Measurements from ENCODE around the gene JOSD1.

JOSD1 gene

GRCh38 chr22:38737302-38738060, 36.7 kb upstream of the JOSD1 start:
- H3K36me3 ChIP-seq (ENCODE audit: insufficient read depth, low read length), result peaks cover 6% of the 10 kb centered on the region; the same call in 1 of the 2 replicates

GRCh38 chr22:38736257-38736570, 35.5 kb upstream of the JOSD1 start:
- Histone ChIP-seq H3K4me1 (ENCODE audit: insufficient read depth, low read length) (no peaks in the 10 kb centered on the region), H3K9ac (ENCODE audit: low read depth, low read length) (no peak overlapping the region), H3K9me3 (ENCODE audit: control insufficient read depth, insufficient read depth, low read length) (no peaks in the 10 kb centered on the region), H3K36me3 (ENCODE audit: insufficient read depth, low read length) (peaks cover 6% of the 10 kb centered on the region; the same call in 1 of the 2 replicates)

More at GRCh38 chr22:38737302-38738060, 36.7 kb upstream of the JOSD1 start:
- Histone ChIP-seq H3K4me1 (ENCODE audit: insufficient read depth, low read length) (no peaks in the 10 kb centered on the region), H3K9me3 (ENCODE audit: control insufficient read depth, insufficient read depth, low read length) (no peaks in the 10 kb centered on the region), H3K9ac (ENCODE audit: low read depth, low read length) (no peak overlapping the region)

GRCh38 chr22:38735465-38736256, 34.9 kb upstream of the JOSD1 start:
- Histone ChIP-seq H3K9me3 (ENCODE audit: control insufficient read depth, insufficient read depth, low read length) (no peaks in the 10 kb centered on the region), H3K4me1 (ENCODE audit: insufficient read depth, low read length) (no peaks in the 10 kb centered on the region), H3K9ac (ENCODE audit: low read depth, low read length) (no peak overlapping the region), H3K36me3 (ENCODE audit: insufficient read depth, low read length) (peaks cover 6% of the 10 kb centered on the region; the same call in 1 of the 2 replicates)

GRCh38 chr22:38735126-38735464, 34.4 kb upstream of the JOSD1 start:
- Histone ChIP-seq H3K9me3 (ENCODE audit: control insufficient read depth, insufficient read depth, low read length) (no peaks in the 10 kb centered on the region), H3K9ac (ENCODE audit: low read depth, low read length) (no peak overlapping the region), H3K36me3 (ENCODE audit: insufficient read depth, low read length) (peaks cover 7% of the 10 kb centered on the region), H3K4me1 (ENCODE audit: insufficient read depth, low read length) (no peaks in the 10 kb centered on the region)

- H3K36me3 ChIP-seq (ENCODE audit: insufficient read depth, low read length), result peaks cover 10% of the 10 kb centered on the region
- H3K9ac ChIP-seq (ENCODE audit: low read depth, low read length), result no peak overlapping the region
Measured at GRCh38 chr22:38734421-38735100, 33.8 kb upstream of the JOSD1 start.

GRCh38 chr22:38733724-38734381, 33.1 kb upstream of the JOSD1 start:
- Histone ChIP-seq H3K9ac (ENCODE audit: low read depth, low read length) (no peak overlapping the region), H3K9me3 (ENCODE audit: control insufficient read depth, insufficient read depth, low read length) (no peaks in the 10 kb centered on the region), H3K36me3 (ENCODE audit: insufficient read depth, low read length) (peaks cover 10% of the 10 kb centered on the region), H3K4me1 (ENCODE audit: insufficient read depth, low read length) (no peaks in the 10 kb centered on the region)

More at GRCh38 chr22:38734421-38735100, 33.8 kb upstream of the JOSD1 start:
- Histone ChIP-seq H3K9me3 (ENCODE audit: control insufficient read depth, insufficient read depth, low read length) (no peaks in the 10 kb centered on the region), H3K4me1 (ENCODE audit: insufficient read depth, low read length) (no peaks in the 10 kb centered on the region)

- no peaks in the 10 kb centered on the region for H3K4me1 ChIP-seq (ENCODE audit: insufficient read depth, low read length)
- no peak overlapping the region for H3K9ac ChIP-seq (ENCODE audit: low read depth, low read length)
- peaks cover 10% of the 10 kb centered on the region for H3K36me3 ChIP-seq (ENCODE audit: insufficient read depth, low read length)
- no peaks in the 10 kb centered on the region for H3K9me3 ChIP-seq (ENCODE audit: control insufficient read depth, insufficient read depth, low read length)
Measured at GRCh38 chr22:38733329-38733723, 32.6 kb upstream of the JOSD1 start.

- H3K4me1 ChIP-seq (ENCODE audit: insufficient read depth, low read length), result no peaks in the 10 kb centered on the region
- peaks cover 15% of the 10 kb centered on the region for H3K36me3 ChIP-seq (ENCODE audit: insufficient read depth, low read length)
- H3K9ac ChIP-seq (ENCODE audit: low read depth, low read length), result no peak overlapping the region
- no peaks in the 10 kb centered on the region for H3K9me3 ChIP-seq (ENCODE audit: control insufficient read depth, insufficient read depth, low read length)
Measured at GRCh38 chr22:38732251-38732815, 31.6 kb upstream of the JOSD1 start.

- Histone ChIP-seq H3K36me3 (ENCODE audit: insufficient read depth, low read length) (peaks cover 13% of the 10 kb centered on the region), H3K9me3 (ENCODE audit: control insufficient read depth, insufficient read depth, low read length) (no peaks in the 10 kb centered on the region), H3K4me1 (ENCODE audit: insufficient read depth, low read length) (no peaks in the 10 kb centered on the region), H3K9ac (ENCODE audit: low read depth, low read length) (no peak overlapping the region)
Measured at GRCh38 chr22:38731703-38732161, 31.0 kb upstream of the JOSD1 start.

GRCh38 chr22:38730411-38730871, 29.7 kb upstream of the JOSD1 start:
- H3K9me3 ChIP-seq (ENCODE audit: control insufficient read depth, insufficient read depth, low read length), result no peaks in the 10 kb centered on the region
- no peak overlapping the region for H3K9ac ChIP-seq (ENCODE audit: low read depth, low read length)
- H3K36me3 ChIP-seq (ENCODE audit: insufficient read depth, low read length), result peaks cover 19% of the 10 kb centered on the region
- H3K4me1 ChIP-seq (ENCODE audit: insufficient read depth, low read length), result no peaks in the 10 kb centered on the region

GRCh38 chr22:38729946-38730345, 29.2 kb upstream of the JOSD1 start:
- peaks cover 23% of the 10 kb centered on the region for H3K36me3 ChIP-seq (ENCODE audit: insufficient read depth, low read length)
- no peaks in the 10 kb centered on the region for H3K9me3 ChIP-seq (ENCODE audit: control insufficient read depth, insufficient read depth, low read length)
- H3K4me1 ChIP-seq (ENCODE audit: insufficient read depth, low read length), result no peaks in the 10 kb centered on the region
- H3K9ac ChIP-seq (ENCODE audit: low read depth, low read length), result no peak overlapping the region

GRCh38 chr22:38728871-38729796, 28.4 kb upstream of the JOSD1 start:
- no peaks in the 10 kb centered on the region for H3K4me1 ChIP-seq (ENCODE audit: insufficient read depth, low read length)
- H3K36me3 ChIP-seq (ENCODE audit: insufficient read depth, low read length), result peaks cover 29% of the 10 kb centered on the region
- no peaks in the 10 kb centered on the region for H3K9me3 ChIP-seq (ENCODE audit: control insufficient read depth, insufficient read depth, low read length)
- no peak overlapping the region for H3K9ac ChIP-seq (ENCODE audit: low read depth, low read length)
